KOPT-K1 (cell line): Measurements from ENCODE around the gene POU6F2.

Experiments used
- H3K27ac ChIP-seq: fragments of 200-600 bp; sonication (generic); 2 replicates; pipeline ENCODE4 v1.5.1; 2016; ENCODE audit warnings: antibody characterized with exemption, mild to moderate bottlenecking, low read depth, low read length; ENCODE audit not compliant: poor library complexity, severe bottlenecking
- H3K36me3 ChIP-seq: fragments of 200-600 bp; sonication (generic); 2 replicates; pipeline ENCODE4 v1.5.1; 2017; ENCODE audit warnings: antibody characterized with exemption, mild to moderate bottlenecking, low read length, moderate library complexity; ENCODE audit not compliant: insufficient read depth
- H3K9me3 ChIP-seq: fragments of 200-600 bp; sonication (generic); 2 replicates; pipeline ENCODE4 v1.5.1; 2017; ENCODE audit warnings: antibody characterized with exemption, low read length, mild to moderate bottlenecking; ENCODE audit not compliant: insufficient read depth, poor library complexity, severe bottlenecking

POU6F2 gene

GRCh38 chr7:39383136-39383535 is 405.4 kb downstream of the POU6F2 start:
- Histone ChIP-seq H3K36me3 (no peaks in the 10 kb centered on the region), H3K9me3 (no peaks in the 10 kb centered on the region), H3K27ac (no peak overlapping the region)

- Histone ChIP-seq H3K27ac (no peak overlapping the region), H3K36me3 (no peaks in the 10 kb centered on the region), H3K9me3 (no peaks in the 10 kb centered on the region)
These were observed 406.7 kb downstream of the POU6F2 start for GRCh38 chr7:39384386-39384785.

GRCh38 chr7:39386718-39387117 is 409.0 kb downstream of the POU6F2 start:
- Histone ChIP-seq H3K9me3 (no peaks in the 10 kb centered on the region), H3K27ac (no peak overlapping the region), H3K36me3 (no peaks in the 10 kb centered on the region)

- Histone ChIP-seq H3K9me3 (no peaks in the 10 kb centered on the region), H3K36me3 (no peaks in the 10 kb centered on the region), H3K27ac (no peak overlapping the region)
These were observed 414.4 kb downstream of the POU6F2 start for GRCh38 chr7:39392151-39392550.

- H3K36me3 ChIP-seq: no peaks in the 10 kb centered on the region
- no peaks in the 10 kb centered on the region for H3K9me3 ChIP-seq
- H3K27ac ChIP-seq: no peak overlapping the region
These were observed 416.5 kb downstream of the POU6F2 start for GRCh38 chr7:39394105-39394680.

- H3K27ac ChIP-seq: no peak overlapping the region
- no peaks in the 10 kb centered on the region for H3K36me3 ChIP-seq
- H3K9me3 ChIP-seq: no peaks in the 10 kb centered on the region
These were observed 421.7 kb downstream of the POU6F2 start for GRCh38 chr7:39399458-39399857.

- H3K36me3 ChIP-seq: no peaks in the 10 kb centered on the region
- no peaks in the 10 kb centered on the region for H3K9me3 ChIP-seq
- H3K27ac ChIP-seq: no peak overlapping the region
These were observed 422.3 kb downstream of the POU6F2 start for GRCh38 chr7:39399986-39400385.

GRCh38 chr7:39400836-39401235 is 423.1 kb downstream of the POU6F2 start:
- no peak overlapping the region for H3K27ac ChIP-seq
- H3K36me3 ChIP-seq: no peaks in the 10 kb centered on the region
- H3K9me3 ChIP-seq: no peaks in the 10 kb centered on the region

GRCh38 chr7:39402034-39402433 is 424.3 kb downstream of the POU6F2 start:
- no peak overlapping the region for H3K27ac ChIP-seq
- no peaks in the 10 kb centered on the region for H3K9me3 ChIP-seq
- H3K36me3 ChIP-seq: no peaks in the 10 kb centered on the region

- H3K9me3 ChIP-seq: no peaks in the 10 kb centered on the region
- no peak overlapping the region for H3K27ac ChIP-seq
- no peaks in the 10 kb centered on the region for H3K36me3 ChIP-seq
These were observed 427.2 kb downstream of the POU6F2 start for GRCh38 chr7:39404907-39405306.

GRCh38 chr7:39405581-39405980 is 427.9 kb downstream of the POU6F2 start:
- Histone ChIP-seq H3K27ac (no peak overlapping the region), H3K36me3 (no peaks in the 10 kb centered on the region), H3K9me3 (no peaks in the 10 kb centered on the region)

- H3K27ac ChIP-seq: no peak overlapping the region
- no peaks in the 10 kb centered on the region for H3K36me3 ChIP-seq
These were observed 428.8 kb downstream of the POU6F2 start for GRCh38 chr7:39406467-39406866.

GRCh38 chr7:39407137-39407536 is 429.4 kb downstream of the POU6F2 start:
- Histone ChIP-seq H3K36me3 (no peaks in the 10 kb centered on the region), H3K27ac (no peak overlapping the region), H3K9me3 (no peaks in the 10 kb centered on the region)

More at GRCh38 chr7:39406467-39406866, 428.8 kb downstream of the POU6F2 start:
- no peaks in the 10 kb centered on the region for H3K9me3 ChIP-seq

- Histone ChIP-seq H3K36me3 (no peaks in the 10 kb centered on the region), H3K9me3 (no peaks in the 10 kb centered on the region), H3K27ac (no peak overlapping the region)
These were observed 430.0 kb downstream of the POU6F2 start for GRCh38 chr7:39407723-39408122.

GRCh38 chr7:39408906-39409305 is 431.2 kb downstream of the POU6F2 start:
- no peak overlapping the region for H3K27ac ChIP-seq
- H3K36me3 ChIP-seq: no peaks in the 10 kb centered on the region
- no peaks in the 10 kb centered on the region for H3K9me3 ChIP-seq

- H3K9me3 ChIP-seq: no peaks in the 10 kb centered on the region
- no peaks in the 10 kb centered on the region for H3K36me3 ChIP-seq
- no peak overlapping the region for H3K27ac ChIP-seq
These were observed 432.9 kb downstream of the POU6F2 start for GRCh38 chr7:39410582-39410981.
